Caco-2 (cell line): ENCODE measurements around the gene CPSF4. TPM values are rescaled to one million over a fixed set of nuclear protein-coding genes. Genes with fewer than 3 reads are reported as not detected.

ENCODE experiments used
- BruUV-seq: library from RNA; stranded (reverse); fragments of 400-500 nt; replicated peaks from 2 replicates; lab custom pipeline; 2021; lab: Mats Ljungman, UMichigan
- CTCF ChIA-PET: fragments of 300-600 bp; sonication (Branson Sonifier 250); formaldehyde crosslinking; loops from one replicate; lab custom pipeline; 2022; ENCODE audit warnings: antibody characterized with exemption; lab: Charles Lee
- POLR2A ChIA-PET: fragments of 300-600 bp; sonication (Branson Sonifier 250); formaldehyde crosslinking; loops from one replicate; lab custom pipeline; 2022; ENCODE audit warnings: antibody characterized with exemption; lab: Charles Lee
- DNase-seq, 2 experiments: peaks; one replicate each; pipeline versions ENCODE4 v3.0.0 to v3.0.0-alpha.2; 2020 to 2022
- H3K27me3 ChIP-seq: replicated peaks from 2 replicates; pipeline ENCODE4 v1.6.0; 2011; ENCODE audit warnings: low read length; ENCODE audit not compliant: control insufficient read depth, insufficient read depth
- H3K36me3 ChIP-seq: 2 replicates; pipeline ENCODE4 v1.5.1; 2011; ENCODE audit warnings: low read length; ENCODE audit not compliant: control insufficient read depth, insufficient read depth
- H3K4me1 ChIP-seq: fragments of 250-450 bp; sonication (Bioruptor Pico); 2 replicates; pipeline ENCODE4 v1.5.1; 2020; ENCODE audit warnings: mild to moderate bottlenecking
- H3K4me3 ChIP-seq: 2 replicates; pipeline ENCODE4 v1.5.1; 2011; ENCODE audit warnings: low read depth, mild to moderate bottlenecking, control low read depth, low read length
- H3K9me3 ChIP-seq: fragments of 250-450 bp; sonication (Bioruptor Pico); 2 replicates; pipeline ENCODE4 v1.5.1; 2020; ENCODE audit warnings: mild to moderate bottlenecking, moderate library complexity
- H3K27ac Mint-ChIP-seq: one replicate; pipeline ENCODE4 v1.8.0; 2022; ENCODE audit warnings: mixed read lengths; ENCODE audit not compliant: unreplicated experiment
- H3K27me3 Mint-ChIP-seq: one replicate; pipeline ENCODE4 v1.8.0; 2022; ENCODE audit warnings: mixed read lengths; ENCODE audit not compliant: insufficient read depth, unreplicated experiment
- H3K36me3 Mint-ChIP-seq: one replicate; pipeline ENCODE4 v1.8.0; 2022; ENCODE audit warnings: mild to moderate bottlenecking, mixed read lengths; ENCODE audit not compliant: insufficient read depth, unreplicated experiment
- H3K4me1 Mint-ChIP-seq: one replicate; pipeline ENCODE4 v1.8.0; 2022; ENCODE audit warnings: low read depth, mixed read lengths; ENCODE audit not compliant: unreplicated experiment
- H3K4me3 Mint-ChIP-seq: one replicate; pipeline ENCODE4 v1.8.0; 2022; ENCODE audit warnings: mild to moderate bottlenecking, moderate library complexity, mixed read lengths; ENCODE audit not compliant: unreplicated experiment
- H3K9me3 Mint-ChIP-seq: one replicate; pipeline ENCODE4 v1.8.0; 2022; ENCODE audit warnings: mixed read lengths; ENCODE audit not compliant: unreplicated experiment
- CTCF ChIP-seq, 2 experiments: fragments of 200-600 bp in 1 of 2; IDR thresholded peaks; 1 replicate in 1 of 2; 2 replicates in 1 of 2; pipeline versions ENCODE4 v1.5.1 to v1.8.0; 2011 to 2022; ENCODE audit warnings: antibody characterized with exemption in 1 of 2, control low read depth in 1 of 2, inconsistent platforms in 1 of 2, low read depth in 1 of 2, low read length in 1 of 2, mild to moderate bottlenecking in 1 of 2, moderate library complexity in 1 of 2; ENCODE audit not compliant: insufficient read depth in 1 of 2, severe bottlenecking in 1 of 2, unreplicated experiment in 1 of 2
- intact Hi-C: fragments of 100-400 bp; cut with micrococcal nuclease; formaldehyde crosslinking; loops from one replicate; pipeline ENCODE4 v1.10.0; 2022; ENCODE audit not compliant: unreplicated experiment
- total RNA-seq: library from RNA; stranded (reverse); gene quantifications from 2 replicates; pipeline ENCODE4 v1.2.3, GENCODE V29; 2022

CPSF4 gene
- total RNA-seq, 1 experiment from 2014 or later = 158 TPM

GRCh38 chr7:99472561-99473314 is 34.0 kb downstream of the CPSF4 start, which contains the start of gene ZNF789:
TSS of gene ZNF789 (plus strand) at chr7:99472890. CDS start at chr7:99476457, 3,567 bp downstream.
- no peak for TF ChIP-seq CTCF (IDR thresholded peaks at IDR 0.05; ENCODE audit: insufficient read depth in 1 of 2, low read depth in 1 of 2, low read length in 1 of 2, severe bottlenecking in 1 of 2, unreplicated experiment in 1 of 2)
- ChIA-PET POLR2A (interaction anchor here (0.6 to 1.1 kb wide), 3 partner anchors 27 to 970 kb away, joined by 3 to 6 read pairs (median 4); partner anchors contain the start of genes BUD31, PDAP1 and ZNF394), CTCF (interaction anchor here (1.0 kb wide), 1 partner anchor 27 kb away, joined by 3 read pairs; the partner anchor contains the start of gene ZNF394)
- peak within 1 kb of the TSS; percentile 78 for H3K27ac Mint-ChIP-seq
- peak within 1 kb of the TSS; percentile 94 for H3K4me3 ChIP-seq
- DNase-seq = peak; percentile 97 to 98
- H3K9me3 Mint-ChIP-seq = no peaks in the 10 kb centered on the region
- H3K36me3 Mint-ChIP-seq = peaks cover 53% of the 10 kb centered on the region
- no peaks in the 10 kb centered on the region for H3K4me1 Mint-ChIP-seq
- no peaks in the 10 kb centered on the region for H3K4me1 ChIP-seq
- no peaks in the 10 kb centered on the region for H3K27me3 ChIP-seq
- H3K36me3 ChIP-seq = no peaks in the 10 kb centered on the region; the same call in 1 of the 2 replicates
- H3K4me3 Mint-ChIP-seq = peak within 1 kb of the TSS; percentile 82
- no peaks in the 10 kb centered on the region for H3K27me3 Mint-ChIP-seq
- no peaks in the 10 kb centered on the region for H3K9me3 ChIP-seq
- no TSS peak for BruUV-seq
- intact Hi-C loops = loop anchor here (1.0 to 2.0 kb wide), 2 partner anchors 28 to 40 kb away; partner anchors contain the start of gene ZNF394

GRCh38 chr7:99473315-99473596 is 34.5 kb downstream of the CPSF4 start:
- no peaks in the 10 kb centered on the region for H3K4me1 ChIP-seq
- Mint-ChIP-seq H3K27ac (peak overlapping the region; percentile 78), H3K4me1 (no peaks in the 10 kb centered on the region), H3K27me3 (no peaks in the 10 kb centered on the region), H3K9me3 (no peaks in the 10 kb centered on the region), H3K36me3 (peaks cover 57% of the 10 kb centered on the region), H3K4me3 (peak overlapping the region; percentile 82)
- no peaks in the 10 kb centered on the region; the same call in none of the 2 replicates for H3K36me3 ChIP-seq
- BruUV-seq = TSS peak; percentile 87
- ChIA-PET POLR2A (interaction anchor here (0.7 to 1.1 kb wide), 3 partner anchors 26 to 530 kb away, joined by 3 to 8 read pairs (median 4); partner anchors contain the start of genes BUD31, PDAP1 and ZNF394), CTCF (interaction anchor here (1.0 kb wide), 1 partner anchor 27 kb away, joined by 3 read pairs; the partner anchor contains the start of gene ZNF394)
- no peak for TF ChIP-seq CTCF (IDR thresholded peaks at IDR 0.05; ENCODE audit: insufficient read depth in 1 of 2, low read depth in 1 of 2, low read length in 1 of 2, severe bottlenecking in 1 of 2, unreplicated experiment in 1 of 2)
- H3K27me3 ChIP-seq = no peaks in the 10 kb centered on the region
- H3K9me3 ChIP-seq = no peaks in the 10 kb centered on the region
- DNase-seq = peak in 1 of 2 experiments; percentile 38
- peak overlapping the region; percentile 94 for H3K4me3 ChIP-seq
- intact Hi-C loops = loop anchor here (2.0 kb wide), 1 partner anchor 40 kb away; no protein-coding TSS in a partner anchor

GRCh38 chr7:99476107-99476506 is 37.4 kb downstream of the CPSF4 start:
- no peaks in the 10 kb centered on the region; the same call in none of the 2 replicates for H3K36me3 ChIP-seq
- no peaks in the 10 kb centered on the region for H3K27me3 Mint-ChIP-seq
- no peaks in the 10 kb centered on the region for H3K27me3 ChIP-seq
- H3K4me3 ChIP-seq = no peak overlapping the region
- ChIA-PET POLR2A (no interaction called here), CTCF (no interaction called here)
- intact Hi-C loops = no loop called here
- H3K9me3 Mint-ChIP-seq = no peaks in the 10 kb centered on the region
- no peaks in the 10 kb centered on the region for H3K4me1 Mint-ChIP-seq
- H3K27ac Mint-ChIP-seq = no peak overlapping the region
- no peak for DNase-seq
- no peaks in the 10 kb centered on the region for H3K9me3 ChIP-seq
- peaks cover 77% of the 10 kb centered on the region for H3K36me3 Mint-ChIP-seq
- BruUV-seq = no TSS peak
- no peak for TF ChIP-seq CTCF (IDR thresholded peaks at IDR 0.05; ENCODE audit: insufficient read depth in 1 of 2, low read depth in 1 of 2, low read length in 1 of 2, severe bottlenecking in 1 of 2, unreplicated experiment in 1 of 2)
- H3K4me3 Mint-ChIP-seq = no peak overlapping the region
- H3K4me1 ChIP-seq = no peaks in the 10 kb centered on the region
